H1 (cell line): ENCODE data around the gene PNMA8C. TPM values are rescaled to one million over a fixed set of nuclear protein-coding genes. Genes with fewer than 3 reads are reported as not detected.

Experiments used
- CTCF ChIA-PET: fragments of 300-600 bp; sonication (Branson Sonifier 250); formaldehyde crosslinking; loops from one replicate; lab custom pipeline; 2021; ENCODE audit not compliant: partially characterized antibody; lab: Charles Lee
- POLR2A ChIA-PET: fragments of 300-600 bp; sonication (Branson Sonifier 250); formaldehyde crosslinking; loops from one replicate; lab custom pipeline; 2021; ENCODE audit warnings: inconsistent platforms; ENCODE audit not compliant: partially characterized antibody; lab: Charles Lee
- DNase-seq, 2 experiments: peaks; one replicate each; pipeline versions ENCODE4 v3.0.0 to v3.0.0-alpha.2; 2010 to 2022; ENCODE audit warnings: low spot score in 2 of 2, low read depth in 1 of 2, mixed read lengths in 1 of 2
- FAIRE-seq: peaks from 2 replicates; lab custom pipeline; 2011; peaks lifted over from hg19 to GRCh38; lab: Jason Lieb, UNC
- H2AFZ ChIP-seq: 2 replicates; pipeline ENCODE4 v1.8.1; 2012; ENCODE audit warnings: low read length, inconsistent platforms
- H2AK5ac ChIP-seq: 2 replicates; pipeline ENCODE4 v1.6.1; 2013; ENCODE audit warnings: low read depth, low read length
- H2BK120ac ChIP-seq: replicated peaks from 2 replicates; pipeline ENCODE3; 2013; ENCODE audit warnings: low read depth, low read length, inconsistent platforms
- H2BK12ac ChIP-seq: 2 replicates; pipeline ENCODE4 v1.6.1; 2013; ENCODE audit warnings: low read depth, low read length
- H2BK15ac ChIP-seq: 2 replicates; pipeline ENCODE4 v1.6.1; 2013; ENCODE audit warnings: low read length
- H2BK20ac ChIP-seq: 2 replicates; pipeline ENCODE4 v1.6.1; 2013; ENCODE audit warnings: low read length
- H2BK5ac ChIP-seq: 2 replicates; pipeline ENCODE4 v1.6.1; 2013; ENCODE audit warnings: low read depth, low read length
- H3K14ac ChIP-seq: 2 replicates; pipeline ENCODE4 v1.6.1; 2013; ENCODE audit warnings: inconsistent platforms; ENCODE audit not compliant: insufficient read length
- H3K18ac ChIP-seq: 2 replicates; pipeline ENCODE4 v1.6.1; 2013; ENCODE audit warnings: low read length; ENCODE audit errors: extremely low read depth
- H3K23ac ChIP-seq: 2 replicates; pipeline ENCODE4 v1.6.1; 2013; ENCODE audit warnings: inconsistent platforms; ENCODE audit not compliant: insufficient read length
- H3K23me2 ChIP-seq: 2 replicates; pipeline ENCODE4 v1.6.1; 2013; ENCODE audit warnings: low read depth, low read length
- H3K27ac ChIP-seq: 2 replicates; pipeline ENCODE4 v1.6.1; 2011; ENCODE audit warnings: low read depth, low read length, inconsistent platforms
- H3K27me3 ChIP-seq, 4 experiments: replicated peaks in 1 of 4; 1 replicate in 1 of 4; 2 replicates in 3 of 4; pipeline versions ENCODE4 v1.6.1 to v1.8.1; 2011 to 2013; ENCODE audit warnings: low read length in 3 of 4, mild to moderate bottlenecking in 3 of 4, inconsistent platforms in 2 of 4, mixed read lengths in 2 of 4, moderate library complexity in 1 of 4; ENCODE audit not compliant: control insufficient read depth in 3 of 4, insufficient read depth in 3 of 4; ENCODE audit errors: extremely low read depth in 1 of 4
- H3K36me3 ChIP-seq, 4 experiments: 2 replicates each; pipeline versions ENCODE4 v1.6.1 to v1.8.1; 2011 to 2013; ENCODE audit warnings: mild to moderate bottlenecking in 4 of 4, low read length in 3 of 4, moderate library complexity in 2 of 4, control low read depth in 1 of 4, inconsistent platforms in 1 of 4; ENCODE audit not compliant: insufficient read depth in 4 of 4, control insufficient read depth in 2 of 4
- H3K4ac ChIP-seq: replicated peaks from 2 replicates; pipeline ENCODE3; 2013; ENCODE audit warnings: low read length, low read depth, mixed read lengths, inconsistent platforms; ENCODE audit not compliant: insufficient read length
- H3K4me1 ChIP-seq, 4 experiments: replicated peaks in 1 of 4; 1 replicate in 1 of 4; 2 replicates in 3 of 4; pipeline versions ENCODE4 v1.6.1 to v1.8.1; 2011 to 2013; ENCODE audit warnings: low read length in 3 of 4, inconsistent platforms in 2 of 4, mixed read lengths in 1 of 4; ENCODE audit not compliant: insufficient read depth in 4 of 4, control insufficient read depth in 3 of 4
- H3K4me2 ChIP-seq, 2 experiments: 2 replicates each; pipeline versions ENCODE4 v1.6.1 to v1.8.1; 2011 to 2013; ENCODE audit warnings: low read depth in 2 of 2, low read length in 2 of 2, control low read depth in 1 of 2, inconsistent platforms in 1 of 2, mild to moderate bottlenecking in 1 of 2; ENCODE audit not compliant: insufficient read depth in 1 of 2
- H3K4me3 ChIP-seq, 4 experiments: fragments of 200-600, 300-600 bp in 1 of 4; sonication (generic), shearing (Covaris generic), sonication (Bioruptor Twin) in 1 of 4; 2 replicates each; pipeline versions ENCODE4 v1.5.1 to v1.8.1; 2011 to 2016; ENCODE audit warnings: low read length in 4 of 4, low read depth in 3 of 4, control low read depth in 2 of 4, inconsistent platforms in 2 of 4, mild to moderate bottlenecking in 2 of 4, mixed read lengths in 1 of 4, moderate library complexity in 1 of 4; ENCODE audit not compliant: insufficient read depth in 2 of 4; ENCODE audit errors: extremely low read depth in 1 of 4
- H3K56ac ChIP-seq: replicated peaks from 2 replicates; pipeline ENCODE3; 2013; ENCODE audit warnings: low read depth, mild to moderate bottlenecking, mixed read lengths, low read length, inconsistent platforms; ENCODE audit not compliant: insufficient read length
- H3K79me1 ChIP-seq: 2 replicates; pipeline ENCODE4 v1.6.1; 2013; ENCODE audit warnings: low read depth, low read length, control low read depth
- H3K79me2 ChIP-seq, 2 experiments: 2 replicates each; pipeline versions ENCODE4 v1.6.1 to v1.8.1; 2012 to 2013; ENCODE audit warnings: low read length in 2 of 2, mild to moderate bottlenecking in 2 of 2, inconsistent platforms in 1 of 2; ENCODE audit not compliant: insufficient read depth in 2 of 2, control insufficient read depth in 1 of 2
- H3K9ac ChIP-seq, 4 experiments: replicated peaks in 1 of 4; 1 replicate in 1 of 4; 2 replicates in 3 of 4; pipeline versions ENCODE4 v1.6.1 to v1.8.1; 2011 to 2013; ENCODE audit warnings: low read depth in 3 of 4, low read length in 3 of 4, control low read depth in 2 of 4, mild to moderate bottlenecking in 2 of 4, moderate library complexity in 2 of 4, inconsistent platforms in 1 of 4; ENCODE audit errors: extremely low read depth in 1 of 4
- H3K9me3 ChIP-seq, 2 experiments: 2 replicates each; pipeline versions ENCODE4 v1.6.1 to v1.8.1; 2012 to 2013; ENCODE audit warnings: mild to moderate bottlenecking in 2 of 2, moderate library complexity in 2 of 2, control low read depth in 1 of 2, inconsistent platforms in 1 of 2, low read depth in 1 of 2, low read length in 1 of 2, mixed read lengths in 1 of 2; ENCODE audit not compliant: insufficient read depth in 2 of 2
- H4K20me1 ChIP-seq, 2 experiments: replicated peaks in 1 of 2; 2 replicates each; pipeline versions ENCODE3 to v1.8.1; 2011 to 2013; ENCODE audit warnings: inconsistent platforms in 2 of 2, low read length in 2 of 2, mild to moderate bottlenecking in 1 of 2; ENCODE audit not compliant: insufficient read depth in 2 of 2, control insufficient read depth in 1 of 2
- H4K5ac ChIP-seq: 2 replicates; pipeline ENCODE4 v1.6.1; 2013; ENCODE audit warnings: low read length, low read depth, mixed read lengths, inconsistent platforms; ENCODE audit not compliant: insufficient read length
- H4K8ac ChIP-seq: 2 replicates; pipeline ENCODE4 v1.8.0; 2013; ENCODE audit warnings: mild to moderate bottlenecking, moderate library complexity, low read length, inconsistent platforms; ENCODE audit not compliant: insufficient read depth; ENCODE audit errors: extremely low read depth
- H4K91ac ChIP-seq: replicated peaks from 2 replicates; pipeline ENCODE3; 2013; ENCODE audit warnings: low read length, mixed read lengths, inconsistent platforms; ENCODE audit not compliant: insufficient read length
- BCL11A ChIP-seq, 2 experiments: IDR thresholded peaks; one replicate each; pipeline ENCODE4 v1.6.1; 2011; ENCODE audit warnings: low read depth in 2 of 2, low read length in 2 of 2, mild to moderate bottlenecking in 2 of 2
- CBX8 ChIP-seq: fragments of 300-800, 300-1000 bp; sonication (generic); IDR thresholded peaks from 2 replicates; pipeline ENCODE4 v1.7.1; 2016; ENCODE audit warnings: low read depth, low read length, borderline replicate concordance
- EZH2 ChIP-seq: fragments of 200-600 bp; sonication (generic); IDR thresholded peaks from 2 replicates; pipeline ENCODE4 v1.7.1; 2012; ENCODE audit warnings: low read depth, mild to moderate bottlenecking, moderate library complexity, low read length, inconsistent platforms; ENCODE audit not compliant: severe bottlenecking
- GTF2F1 ChIP-seq: IDR thresholded peaks from 2 replicates; pipeline ENCODE4 v1.6.1; 2012; ENCODE audit warnings: low read depth, low read length, improper control_type of control experiment, borderline replicate concordance
- HDAC2 ChIP-seq, 2 experiments: fragments of 300-600 bp in 1 of 2; sonication (generic) in 1 of 2; IDR thresholded peaks; 2 replicates each; pipeline ENCODE4 v1.6.1; 2011 to 2012; ENCODE audit warnings: low read depth in 2 of 2, low read length in 2 of 2, mild to moderate bottlenecking in 2 of 2, moderate library complexity in 2 of 2, borderline replicate concordance in 1 of 2, inconsistent platforms in 1 of 2
- MAX ChIP-seq: IDR thresholded peaks from 2 replicates; pipeline ENCODE4 v1.6.1; 2012; ENCODE audit warnings: inconsistent platforms
- NRF1 ChIP-seq: IDR thresholded peaks from 2 replicates; pipeline ENCODE4 v1.6.1; 2011; ENCODE audit warnings: mild to moderate bottlenecking, low read depth, low read length, improper control_type of control experiment
- RBBP5 ChIP-seq: IDR thresholded peaks from 2 replicates; pipeline ENCODE4 v1.7.1; 2012; ENCODE audit warnings: low read depth, mild to moderate bottlenecking, inconsistent platforms, low read length, moderate library complexity, borderline replicate concordance
- RXRA ChIP-seq: IDR thresholded peaks from 2 replicates; pipeline ENCODE4 v1.6.1; 2011; ENCODE audit warnings: low read depth, mild to moderate bottlenecking, low read length, moderate library complexity; ENCODE audit not compliant: insufficient read depth
- SAP30 ChIP-seq: fragments of 300-600 bp; sonication (generic); IDR thresholded peaks from 2 replicates; pipeline ENCODE4 v1.7.1; 2012; ENCODE audit warnings: low read length, moderate library complexity, mild to moderate bottlenecking, inconsistent platforms; ENCODE audit not compliant: insufficient read depth, insufficient replicate concordance
- TAF7 ChIP-seq: optimal IDR thresholded peaks from 2 replicates; pipeline ENCODE3; 2011; ENCODE audit warnings: low read depth, mild to moderate bottlenecking, inconsistent platforms, low read length, moderate library complexity, borderline replicate concordance
- TEAD4 ChIP-seq: IDR thresholded peaks from 2 replicates; pipeline ENCODE4 v1.6.1; 2012; ENCODE audit warnings: low read depth, low read length, inconsistent platforms, mixed read lengths
- YY1 ChIP-seq: IDR thresholded peaks from 2 replicates; pipeline ENCODE4 v1.6.1; 2011; ENCODE audit warnings: low read depth, mild to moderate bottlenecking, low read length
- ZNF274 ChIP-seq: IDR thresholded peaks from 2 replicates; pipeline ENCODE4 v1.7.0; 2012; ENCODE audit warnings: low read length, borderline replicate concordance; ENCODE audit errors: extremely low read depth
- WGBS, 2 experiments: shearing (Covaris generic) in 1 of 2; methylation state at CpG; one replicate each; pipeline versions ENCODE4 v1.1.6 to v1.1.7; 2013 to 2015; ENCODE audit warnings: low lambda C conversion rate in 2 of 2, mixed read lengths in 2 of 2, inconsistent platforms in 1 of 2, low coverage in 1 of 2, missing lambda C conversion rate in 1 of 2; ENCODE audit not compliant: insufficient replicate concordance in 2 of 2, insufficient coverage in 1 of 2, insufficient read length in 1 of 2; ENCODE audit errors: extremely low coverage in 1 of 2, missing lambda C conversion rate in 1 of 2; 5-methylcytosine and 5-hydroxymethylcytosine counted together
- polyA plus RNA-seq, 7 experiments: library from polyadenylated mRNA; depleted of rRNA in 3 of 7; stranded (reverse) in 5 of 7; unstranded in 2 of 7; fragments of >200 nt in 5 of 7; fragments of 200-250 nt in 2 of 7; gene quantifications; 1 replicate in 5 of 7; 2 replicates in 1 of 7; 4 replicates in 1 of 7; pipeline versions ENCODE4 v1.2.1 to v1.2.3, GENCODE V29; 2011 to 2013; ENCODE audit warnings: missing spikeins in 2 of 7, mixed read lengths in 2 of 7
- total RNA-seq: library from RNA; stranded (reverse); fragmentation: NEBNext Ultra II Directional; extraction: Animal tissue kit (Norgen Biotek cat#: 25700); gene quantifications from 2 replicates; pipeline ENCODE4 v1.2.1, GENCODE V29; 2021

Gene PNMA8C
- total and polyA plus RNA-seq, 2 of the 8 experiments (the other 6 are each of a cell fraction or from before 2014, with no cell fraction given), result 0.53 to 1.8 TPM

DNA sequence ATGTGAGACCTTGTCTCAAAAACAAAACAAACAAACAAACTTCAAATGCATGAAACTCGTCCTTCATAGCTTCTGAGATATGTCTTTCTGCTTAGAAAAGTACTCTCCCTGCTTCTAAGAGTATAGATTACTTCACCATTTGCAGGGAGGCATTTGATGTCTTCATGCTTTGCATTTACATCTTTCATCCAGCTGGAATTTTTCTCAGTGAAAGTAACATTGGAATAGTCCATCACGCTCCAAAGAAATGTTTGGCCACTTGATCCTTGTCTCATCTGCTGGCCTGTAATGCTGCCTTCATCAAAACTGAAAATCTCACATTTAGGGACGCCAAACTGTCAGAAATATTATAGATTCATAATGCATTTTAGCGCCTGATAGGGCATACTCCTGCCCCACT lies 23.4 kb upstream of the PNMA8C start:
- POLR2A ChIA-PET, result no interaction called here
- H2BK20ac ChIP-seq, result no peak overlapping the region
- H3K27me3 ChIP-seq, result no peaks in the 10 kb centered on the region
- H4K20me1 ChIP-seq, result no peaks in the 10 kb centered on the region
- H3K9ac ChIP-seq, result no peak overlapping the region
- no peak overlapping the region for H4K8ac ChIP-seq
- no peak overlapping the region for H3K56ac ChIP-seq
- H2BK120ac ChIP-seq, result no peak overlapping the region
- no peaks in the 10 kb centered on the region for H3K23me2 ChIP-seq
- no peaks in the 10 kb centered on the region for H3K79me2 ChIP-seq
- H3K23ac ChIP-seq, result no peak overlapping the region
- no peak overlapping the region for H2BK15ac ChIP-seq
- no peaks in the 10 kb centered on the region for H3K4me1 ChIP-seq
- H3K4me3 ChIP-seq, result no peak overlapping the region
- no peak overlapping the region for H3K4me2 ChIP-seq
- no peak overlapping the region for H3K27ac ChIP-seq
- H2BK5ac ChIP-seq, result no peak overlapping the region
- H3K79me1 ChIP-seq, result no peaks in the 10 kb centered on the region
- H2AK5ac ChIP-seq, result no peak overlapping the region
- H3K4ac ChIP-seq, result no peak overlapping the region
- no peak for FAIRE-seq
- CTCF ChIA-PET, result interaction anchor here (0.5 to 1.7 kb wide), 7 partner anchors 20 to 63 kb away, joined by 3 to 10 read pairs (median 3); no protein-coding TSS in a partner anchor
- H4K91ac ChIP-seq, result no peak overlapping the region
- H2BK12ac ChIP-seq, result no peak overlapping the region
- no peak for DNase-seq
- WGBS, 2 experiments, result 62% methylated on average over 4 of the region's 4 CpGs; no CpG with 5 or more reads in 1 of the 2 experiments
- H2AFZ ChIP-seq, result no peak overlapping the region
- no peak overlapping the region for H4K5ac ChIP-seq
- no peaks in the 10 kb centered on the region for H3K36me3 ChIP-seq
- H3K9me3 ChIP-seq, result no peaks in the 10 kb centered on the region
- H3K18ac ChIP-seq, result no peak overlapping the region
- H3K14ac ChIP-seq, result no peak overlapping the region
- TF ChIP-seq CBX8, result no peak
- TF ChIP-seq RBBP5, result no peak
- no peak for TF ChIP-seq ZNF274
- TF ChIP-seq GTF2F1, result no peak
- TF ChIP-seq SAP30, result no peak
- TF ChIP-seq EZH2, result no peak
- TF ChIP-seq BCL11A (IDR thresholded peaks at IDR 0.05; ENCODE audit: low read depth in 2 of 2, low read length in 2 of 2), result no peak
- no peak for TF ChIP-seq HDAC2 (IDR thresholded peaks at IDR 0.05; ENCODE audit: borderline replicate concordance in 1 of 2, low read depth in 2 of 2, low read length in 2 of 2)
- TF ChIP-seq TEAD4, result no peak
- no peak for TF ChIP-seq MAX
- no peak for TF ChIP-seq NRF1
- no peak for TF ChIP-seq YY1
- no peak for TF ChIP-seq RXRA
- TF ChIP-seq TAF7, result no peak
